HG03378 (cell line): ENCODE results near the gene ALPK3.

ENCODE experiments used
- ATAC-seq: cut with Tn5 transposase; IDR thresholded peaks from one replicate; pipeline ENCODE4 v1.9.1; 2021; ENCODE audit warnings: mild to moderate bottlenecking, moderate library complexity; ENCODE audit not compliant: unreplicated experiment

The ALPK3 gene

GRCh38 chr15:84823282-84823878, 6.2 kb downstream of the ALPK3 start:
- no peak for ATAC-seq

- no peak for ATAC-seq
Measured at GRCh38 chr15:84824260-84825007, 7.3 kb downstream of the ALPK3 start.

GRCh38 chr15:84826369-84826823, 9.2 kb downstream of the ALPK3 start:
- no peak for ATAC-seq

GRCh38 chr15:84827246-84827645, 10.1 kb downstream of the ALPK3 start:
- no peak for ATAC-seq

- ATAC-seq, result no peak
Measured at GRCh38 chr15:84828086-84828908, 11.1 kb downstream of the ALPK3 start.

GRCh38 chr15:84829428-84829827, 12.3 kb downstream of the ALPK3 start:
- ATAC-seq, result no peak

- ATAC-seq, result no peak
Measured at GRCh38 chr15:84830036-84830435, 12.9 kb downstream of the ALPK3 start.

- ATAC-seq, result no peak
Measured at GRCh38 chr15:84831028-84831427, 13.9 kb downstream of the ALPK3 start.

GRCh38 chr15:84831613-84832012, 14.5 kb downstream of the ALPK3 start:
- no peak for ATAC-seq

GRCh38 chr15:84832448-84833040, 15.4 kb downstream of the ALPK3 start:
- no peak for ATAC-seq

- ATAC-seq, result no peak
Measured at GRCh38 chr15:84833447-84834228, 16.5 kb downstream of the ALPK3 start.

- ATAC-seq, result no peak
Measured at GRCh38 chr15:84834229-84834955, 17.2 kb downstream of the ALPK3 start.

GRCh38 chr15:84834969-84835368, 17.8 kb downstream of the ALPK3 start:
- no peak for ATAC-seq

GRCh38 chr15:84835661-84836337, 18.6 kb downstream of the ALPK3 start:
- ATAC-seq, result no peak

GRCh38 chr15:84836844-84837243, 19.7 kb downstream of the ALPK3 start:
- no peak for ATAC-seq

- ATAC-seq, result no peak
Measured at GRCh38 chr15:84839714-84840113, 22.6 kb downstream of the ALPK3 start.

- ATAC-seq, result no peak
Measured at GRCh38 chr15:84840255-84840654, 23.1 kb downstream of the ALPK3 start.

GRCh38 chr15:84840741-84841429, 23.7 kb downstream of the ALPK3 start:
- no peak for ATAC-seq

GRCh38 chr15:84842781-84843180, 25.6 kb downstream of the ALPK3 start:
- ATAC-seq, result no peak
